GM23338 (cell line): ENCODE results near the gene ADAMTSL5. TPM values are rescaled to one million over a fixed set of nuclear protein-coding genes. Genes with fewer than 3 reads are reported as not detected.

Experiments
- ATAC-seq: fragments of 200-7000 bp; cut with Tn5 transposase; 3 replicates; pipeline ENCODE4 v1.9.1; 2020
- DNase-seq: peaks from one replicate; pipeline ENCODE4 v3.0.0-alpha.2; 2015; ENCODE audit warnings: low spot score
- H2AFZ ChIP-seq: fragments of 200-600 bp; sonication (generic); 2 replicates; pipeline ENCODE4 v1.8.0; 2016; ENCODE audit warnings: antibody characterized with exemption, mild to moderate bottlenecking, moderate library complexity
- H3F3A ChIP-seq: fragments of 200-600 bp; sonication (generic); replicated peaks from 2 replicates; pipeline ENCODE4 v1.8.0; 2017; ENCODE audit warnings: antibody characterized with exemption, mixed run types, low read depth
- H3K27ac ChIP-seq: fragments of 200-600 bp; sonication (generic); 2 replicates; pipeline ENCODE4 v1.6.1; 2016; ENCODE audit warnings: low read depth
- H3K27me3 ChIP-seq: fragments of 200-600 bp; sonication (generic); 2 replicates; pipeline ENCODE4 v1.8.0; 2016; ENCODE audit warnings: mild to moderate bottlenecking, mixed run types, moderate library complexity; ENCODE audit not compliant: insufficient read depth
- H3K36me3 ChIP-seq: fragments of 200-600 bp; sonication (generic); 2 replicates; pipeline ENCODE4 v1.8.0; 2016; ENCODE audit warnings: mild to moderate bottlenecking; ENCODE audit not compliant: insufficient read depth
- H3K4me1 ChIP-seq: fragments of 200-600 bp; sonication (generic); 2 replicates; pipeline ENCODE4 v1.8.0; 2016; ENCODE audit warnings: mild to moderate bottlenecking, moderate library complexity; ENCODE audit not compliant: insufficient read depth
- H3K4me2 ChIP-seq: fragments of 200-600 bp; sonication (generic); 2 replicates; pipeline ENCODE4 v1.7.1; 2017; ENCODE audit warnings: mixed run types
- H3K4me3 ChIP-seq: fragments of 200-600 bp; sonication (generic); 2 replicates; pipeline ENCODE4 v1.6.1; 2016; ENCODE audit warnings: mixed run types
- H3K79me2 ChIP-seq: fragments of 200-600 bp; sonication (generic); replicated peaks from 2 replicates; pipeline ENCODE4 v1.8.0; 2017; ENCODE audit warnings: mild to moderate bottlenecking; ENCODE audit not compliant: insufficient read depth
- H3K9me2 ChIP-seq: fragments of 200-600 bp; sonication (generic); 2 replicates; pipeline ENCODE4 v1.8.0; 2017; ENCODE audit not compliant: insufficient read depth
- H4K20me1 ChIP-seq: fragments of 200-600 bp; sonication (generic); replicated peaks from 2 replicates; pipeline ENCODE4 v1.8.0; 2017; ENCODE audit warnings: mild to moderate bottlenecking; ENCODE audit not compliant: insufficient read depth
- H3K27ac Mint-ChIP-seq: 2 replicates; pipeline ENCODE4 v1.8.0; 2020; ENCODE audit warnings: inconsistent platforms, mild to moderate bottlenecking, moderate library complexity, mixed read lengths
- H3K27me3 Mint-ChIP-seq: 3 replicates; pipeline ENCODE4 v1.8.0; 2022; ENCODE audit warnings: low read depth, mild to moderate bottlenecking, moderate library complexity, mixed read lengths, inconsistent platforms; ENCODE audit not compliant: insufficient read depth, poor library complexity
- H3K36me3 Mint-ChIP-seq: 3 replicates; pipeline ENCODE4 v1.8.0; 2021; ENCODE audit warnings: low read depth, mild to moderate bottlenecking, inconsistent platforms, moderate library complexity, mixed read lengths
- H3K4me1 Mint-ChIP-seq: 3 replicates; pipeline ENCODE4 v1.8.0; 2020; ENCODE audit warnings: mild to moderate bottlenecking, inconsistent platforms, mixed read lengths
- H3K4me3 Mint-ChIP-seq: 3 replicates; pipeline ENCODE4 v1.8.0; 2021; ENCODE audit warnings: moderate library complexity, mild to moderate bottlenecking, inconsistent platforms, mixed read lengths
- H3K9me3 Mint-ChIP-seq: 3 replicates; pipeline ENCODE4 v1.8.0; 2020; ENCODE audit warnings: moderate library complexity, mild to moderate bottlenecking, inconsistent platforms, mixed read lengths
- CREB1 ChIP-seq: fragments of 250-450 bp; sonication (Bioruptor Pico); IDR thresholded peaks from 2 replicates; pipeline ENCODE4 v1.5.0; 2020; ENCODE audit warnings: low read depth, mild to moderate bottlenecking, moderate library complexity
- STAT1 ChIP-seq: IDR thresholded peaks from one replicate; pipeline ENCODE4 v1.6.1; 2016; ENCODE audit warnings: antibody characterized with exemption; ENCODE audit not compliant: unreplicated experiment
- polyA plus RNA-seq: library from polyadenylated mRNA; unstranded; fragments of >200 nt; fragmentation: Nextera tagmentation; extraction: Ambion mirVana; gene quantifications from 2 replicates; pipeline ENCODE4 v1.2.1, GENCODE V29; 2016
- total RNA-seq: library from RNA; depleted of rRNA; stranded (reverse); fragments of >200 nt; shearing (Covaris generic); gene quantifications from 2 replicates; pipeline ENCODE4 v1.2.3, GENCODE V29; 2014
- TF ChIP-seq, protein P1 (sequence below): IDR thresholded peaks from one replicate; pipeline ENCODE4 v1.6.1; 2018; ENCODE audit warnings: antibody characterized with exemption; ENCODE audit not compliant: unreplicated experiment
- TF ChIP-seq, protein P2 (sequence below): IDR thresholded peaks from 2 replicates; pipeline ENCODE4 v1.6.1; 2016; ENCODE audit warnings: antibody characterized with exemption
- TF ChIP-seq, protein P3 (sequence below), 2 experiments: fragments of 200-600 bp in 1 of 2; sonication (generic) in 1 of 2; conservative IDR thresholded peaks; 2 replicates each; pipeline versions ENCODE4 v1.5.1 to v1.6.1; 2016 to 2017; ENCODE audit warnings: antibody characterized with exemption in 2 of 2, low read depth in 2 of 2, mild to moderate bottlenecking in 2 of 2, moderate library complexity in 1 of 2
- TF ChIP-seq, protein P4 (sequence below): fragments of 250-450 bp; sonication (Bioruptor Pico); IDR thresholded peaks from 2 replicates; pipeline ENCODE4 v1.5.0; 2020; ENCODE audit warnings: mild to moderate bottlenecking, moderate library complexity

The ADAMTSL5 gene
- total and polyA plus RNA-seq, 2 experiments from 2014 or later = 0.10 to 0.97 TPM

DNA sequence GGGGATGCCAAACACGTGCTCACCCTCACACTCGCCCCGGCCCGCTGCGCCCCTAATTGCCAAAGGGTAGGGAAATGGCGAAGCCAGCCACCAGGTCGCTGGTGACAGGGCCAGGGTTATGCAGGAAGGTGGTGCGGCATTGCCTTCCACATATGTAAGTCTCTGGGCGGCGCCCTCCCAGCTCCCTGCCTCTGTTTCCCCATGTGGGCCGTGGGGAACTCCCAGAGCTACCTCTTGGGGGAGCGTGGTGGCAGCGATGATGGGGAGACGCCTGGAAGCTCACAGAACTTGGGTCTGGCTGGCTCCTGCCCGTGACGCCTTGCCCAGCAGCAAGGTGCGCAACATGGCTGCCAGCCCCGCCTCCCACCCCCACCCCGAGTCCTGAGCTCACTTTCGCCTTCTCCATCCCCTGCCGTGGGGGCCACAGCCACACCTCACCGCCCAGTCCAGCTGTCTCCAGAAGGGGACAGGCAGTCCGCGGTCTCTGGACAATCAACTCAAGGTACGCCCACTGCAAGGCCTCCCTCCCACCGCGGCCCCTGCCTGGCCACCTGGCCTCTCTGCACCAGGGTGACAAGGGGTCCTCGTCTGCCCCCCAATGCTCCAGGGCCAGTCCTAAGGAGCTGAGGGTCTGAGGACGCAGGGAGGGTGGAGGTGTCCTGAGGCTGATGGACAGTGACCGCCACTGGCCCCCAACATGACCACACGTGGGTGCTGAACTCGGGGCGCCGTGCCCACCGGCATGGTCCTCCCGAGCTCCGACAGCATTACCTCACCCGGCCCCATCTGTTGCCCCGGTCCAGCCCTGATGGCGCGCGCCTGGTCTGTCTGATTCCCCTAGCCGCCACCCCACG lies 40.4 kb downstream of the ADAMTSL5 start:
- Histone ChIP-seq H3K79me2 (peaks cover 7% of the 10 kb centered on the region), H3F3A (peaks cover 20% of the 10 kb centered on the region), H3K4me2 (no peak overlapping the region; the same call in 1 of the 2 replicates), H3K36me3 (0 out of 2 replicates have a peak, but pooled peaks cover 4% of the 10 kb centered on the region), H4K20me1 (peaks cover 24% of the 10 kb centered on the region), H3K4me3 (no peak overlapping the region), H3K9me2 (no peaks in the 10 kb centered on the region), H3K27me3 (peaks cover 57% of the 10 kb centered on the region), H3K4me1 (peaks cover 6% of the 10 kb centered on the region; the same call in 1 of the 2 replicates), H2AFZ (no peak overlapping the region), H3K27ac (no peak overlapping the region)
- DNase-seq (no peak), ATAC-seq (no peak)
- Mint-ChIP-seq H3K36me3 (peaks cover 5% of the 10 kb centered on the region; the same call in 2 of the 3 replicates), H3K27ac (no peak overlapping the region), H3K9me3 (0 out of 3 replicates have a peak, but pooled peaks cover 3% of the 10 kb centered on the region), H3K27me3 (peaks cover 42% of the 10 kb centered on the region), H3K4me3 (no peak overlapping the region), H3K4me1 (peaks cover 9% of the 10 kb centered on the region; the same call in 2 of the 3 replicates)
- TF ChIP-seq, protein P1, sequence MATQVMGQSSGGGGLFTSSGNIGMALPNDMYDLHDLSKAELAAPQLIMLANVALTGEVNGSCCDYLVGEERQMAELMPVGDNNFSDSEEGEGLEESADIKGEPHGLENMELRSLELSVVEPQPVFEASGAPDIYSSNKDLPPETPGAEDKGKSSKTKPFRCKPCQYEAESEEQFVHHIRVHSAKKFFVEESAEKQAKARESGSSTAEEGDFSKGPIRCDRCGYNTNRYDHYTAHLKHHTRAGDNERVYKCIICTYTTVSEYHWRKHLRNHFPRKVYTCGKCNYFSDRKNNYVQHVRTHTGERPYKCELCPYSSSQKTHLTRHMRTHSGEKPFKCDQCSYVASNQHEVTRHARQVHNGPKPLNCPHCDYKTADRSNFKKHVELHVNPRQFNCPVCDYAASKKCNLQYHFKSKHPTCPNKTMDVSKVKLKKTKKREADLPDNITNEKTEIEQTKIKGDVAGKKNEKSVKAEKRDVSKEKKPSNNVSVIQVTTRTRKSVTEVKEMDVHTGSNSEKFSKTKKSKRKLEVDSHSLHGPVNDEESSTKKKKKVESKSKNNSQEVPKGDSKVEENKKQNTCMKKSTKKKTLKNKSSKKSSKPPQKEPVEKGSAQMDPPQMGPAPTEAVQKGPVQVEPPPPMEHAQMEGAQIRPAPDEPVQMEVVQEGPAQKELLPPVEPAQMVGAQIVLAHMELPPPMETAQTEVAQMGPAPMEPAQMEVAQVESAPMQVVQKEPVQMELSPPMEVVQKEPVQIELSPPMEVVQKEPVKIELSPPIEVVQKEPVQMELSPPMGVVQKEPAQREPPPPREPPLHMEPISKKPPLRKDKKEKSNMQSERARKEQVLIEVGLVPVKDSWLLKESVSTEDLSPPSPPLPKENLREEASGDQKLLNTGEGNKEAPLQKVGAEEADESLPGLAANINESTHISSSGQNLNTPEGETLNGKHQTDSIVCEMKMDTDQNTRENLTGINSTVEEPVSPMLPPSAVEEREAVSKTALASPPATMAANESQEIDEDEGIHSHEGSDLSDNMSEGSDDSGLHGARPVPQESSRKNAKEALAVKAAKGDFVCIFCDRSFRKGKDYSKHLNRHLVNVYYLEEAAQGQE = no peak
- TF ChIP-seq STAT1 = no peak
- TF ChIP-seq, protein P2, sequence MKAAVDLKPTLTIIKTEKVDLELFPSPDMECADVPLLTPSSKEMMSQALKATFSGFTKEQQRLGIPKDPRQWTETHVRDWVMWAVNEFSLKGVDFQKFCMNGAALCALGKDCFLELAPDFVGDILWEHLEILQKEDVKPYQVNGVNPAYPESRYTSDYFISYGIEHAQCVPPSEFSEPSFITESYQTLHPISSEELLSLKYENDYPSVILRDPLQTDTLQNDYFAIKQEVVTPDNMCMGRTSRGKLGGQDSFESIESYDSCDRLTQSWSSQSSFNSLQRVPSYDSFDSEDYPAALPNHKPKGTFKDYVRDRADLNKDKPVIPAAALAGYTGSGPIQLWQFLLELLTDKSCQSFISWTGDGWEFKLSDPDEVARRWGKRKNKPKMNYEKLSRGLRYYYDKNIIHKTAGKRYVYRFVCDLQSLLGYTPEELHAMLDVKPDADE = no peak
- TF ChIP-seq, protein P3, sequence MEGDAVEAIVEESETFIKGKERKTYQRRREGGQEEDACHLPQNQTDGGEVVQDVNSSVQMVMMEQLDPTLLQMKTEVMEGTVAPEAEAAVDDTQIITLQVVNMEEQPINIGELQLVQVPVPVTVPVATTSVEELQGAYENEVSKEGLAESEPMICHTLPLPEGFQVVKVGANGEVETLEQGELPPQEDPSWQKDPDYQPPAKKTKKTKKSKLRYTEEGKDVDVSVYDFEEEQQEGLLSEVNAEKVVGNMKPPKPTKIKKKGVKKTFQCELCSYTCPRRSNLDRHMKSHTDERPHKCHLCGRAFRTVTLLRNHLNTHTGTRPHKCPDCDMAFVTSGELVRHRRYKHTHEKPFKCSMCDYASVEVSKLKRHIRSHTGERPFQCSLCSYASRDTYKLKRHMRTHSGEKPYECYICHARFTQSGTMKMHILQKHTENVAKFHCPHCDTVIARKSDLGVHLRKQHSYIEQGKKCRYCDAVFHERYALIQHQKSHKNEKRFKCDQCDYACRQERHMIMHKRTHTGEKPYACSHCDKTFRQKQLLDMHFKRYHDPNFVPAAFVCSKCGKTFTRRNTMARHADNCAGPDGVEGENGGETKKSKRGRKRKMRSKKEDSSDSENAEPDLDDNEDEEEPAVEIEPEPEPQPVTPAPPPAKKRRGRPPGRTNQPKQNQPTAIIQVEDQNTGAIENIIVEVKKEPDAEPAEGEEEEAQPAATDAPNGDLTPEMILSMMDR (conservative IDR thresholded peaks at IDR 0.05; ENCODE audit: low read depth in 2 of 2) = no peak
- TF ChIP-seq CREB1 (CRISPR knock-in tag) = no peak
- TF ChIP-seq, protein P4, sequence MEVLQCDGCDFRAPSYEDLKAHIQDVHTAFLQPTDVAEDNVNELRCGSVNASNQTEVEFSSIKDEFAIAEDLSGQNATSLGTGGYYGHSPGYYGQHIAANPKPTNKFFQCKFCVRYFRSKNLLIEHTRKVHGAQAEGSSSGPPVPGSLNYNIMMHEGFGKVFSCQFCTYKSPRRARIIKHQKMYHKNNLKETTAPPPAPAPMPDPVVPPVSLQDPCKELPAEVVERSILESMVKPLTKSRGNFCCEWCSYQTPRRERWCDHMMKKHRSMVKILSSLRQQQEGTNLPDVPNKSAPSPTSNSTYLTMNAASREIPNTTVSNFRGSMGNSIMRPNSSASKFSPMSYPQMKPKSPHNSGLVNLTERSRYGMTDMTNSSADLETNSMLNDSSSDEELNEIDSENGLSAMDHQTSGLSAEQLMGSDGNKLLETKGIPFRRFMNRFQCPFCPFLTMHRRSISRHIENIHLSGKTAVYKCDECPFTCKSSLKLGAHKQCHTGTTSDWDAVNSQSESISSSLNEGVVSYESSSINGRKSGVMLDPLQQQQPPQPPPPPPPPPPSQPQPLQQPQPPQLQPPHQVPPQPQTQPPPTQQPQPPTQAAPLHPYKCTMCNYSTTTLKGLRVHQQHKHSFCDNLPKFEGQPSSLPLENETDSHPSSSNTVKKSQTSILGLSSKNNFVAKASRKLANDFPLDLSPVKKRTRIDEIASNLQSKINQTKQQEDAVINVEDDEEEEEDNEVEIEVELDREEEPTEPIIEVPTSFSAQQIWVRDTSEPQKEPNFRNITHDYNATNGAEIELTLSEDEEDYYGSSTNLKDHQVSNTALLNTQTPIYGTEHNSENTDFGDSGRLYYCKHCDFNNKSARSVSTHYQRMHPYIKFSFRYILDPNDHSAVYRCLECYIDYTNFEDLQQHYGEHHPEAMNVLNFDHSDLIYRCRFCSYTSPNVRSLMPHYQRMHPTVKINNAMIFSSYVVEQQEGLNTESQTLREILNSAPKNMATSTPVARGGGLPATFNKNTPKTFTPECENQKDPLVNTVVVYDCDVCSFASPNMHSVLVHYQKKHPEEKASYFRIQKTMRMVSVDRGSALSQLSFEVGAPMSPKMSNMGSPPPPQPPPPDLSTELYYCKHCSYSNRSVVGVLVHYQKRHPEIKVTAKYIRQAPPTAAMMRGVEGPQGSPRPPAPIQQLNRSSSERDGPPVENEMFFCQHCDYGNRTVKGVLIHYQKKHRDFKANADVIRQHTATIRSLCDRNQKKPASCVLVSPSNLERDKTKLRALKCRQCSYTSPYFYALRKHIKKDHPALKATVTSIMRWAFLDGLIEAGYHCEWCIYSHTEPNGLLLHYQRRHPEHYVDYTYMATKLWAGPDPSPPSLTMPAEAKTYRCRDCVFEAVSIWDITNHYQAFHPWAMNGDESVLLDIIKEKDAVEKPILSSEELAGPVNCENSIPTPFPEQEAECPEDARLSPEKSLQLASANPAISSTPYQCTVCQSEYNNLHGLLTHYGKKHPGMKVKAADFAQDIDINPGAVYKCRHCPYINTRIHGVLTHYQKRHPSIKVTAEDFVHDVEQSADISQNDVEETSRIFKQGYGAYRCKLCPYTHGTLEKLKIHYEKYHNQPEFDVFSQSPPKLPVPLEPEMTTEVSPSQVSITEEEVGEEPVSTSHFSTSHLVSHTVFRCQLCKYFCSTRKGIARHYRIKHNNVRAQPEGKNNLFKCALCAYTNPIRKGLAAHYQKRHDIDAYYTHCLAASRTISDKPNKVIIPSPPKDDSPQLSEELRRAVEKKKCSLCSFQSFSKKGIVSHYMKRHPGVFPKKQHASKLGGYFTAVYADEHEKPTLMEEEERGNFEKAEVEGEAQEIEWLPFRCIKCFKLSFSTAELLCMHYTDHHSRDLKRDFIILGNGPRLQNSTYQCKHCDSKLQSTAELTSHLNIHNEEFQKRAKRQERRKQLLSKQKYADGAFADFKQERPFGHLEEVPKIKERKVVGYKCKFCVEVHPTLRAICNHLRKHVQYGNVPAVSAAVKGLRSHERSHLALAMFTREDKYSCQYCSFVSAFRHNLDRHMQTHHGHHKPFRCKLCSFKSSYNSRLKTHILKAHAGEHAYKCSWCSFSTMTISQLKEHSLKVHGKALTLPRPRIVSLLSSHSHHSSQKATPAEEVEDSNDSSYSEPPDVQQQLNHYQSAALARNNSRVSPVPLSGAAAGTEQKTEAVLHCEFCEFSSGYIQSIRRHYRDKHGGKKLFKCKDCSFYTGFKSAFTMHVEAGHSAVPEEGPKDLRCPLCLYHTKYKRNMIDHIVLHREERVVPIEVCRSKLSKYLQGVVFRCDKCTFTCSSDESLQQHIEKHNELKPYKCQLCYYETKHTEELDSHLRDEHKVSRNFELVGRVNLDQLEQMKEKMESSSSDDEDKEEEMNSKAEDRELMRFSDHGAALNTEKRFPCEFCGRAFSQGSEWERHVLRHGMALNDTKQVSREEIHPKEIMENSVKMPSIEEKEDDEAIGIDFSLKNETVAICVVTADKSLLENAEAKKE (CRISPR knock-in tag) = no peak
